DMS79 (cell line): ENCODE results near the gene ANGPTL1.
"Not testable (repeated sequence)": the region's sequence is repeated elsewhere in the genome, so short reads cannot be mapped to it uniquely, and the experiment has no call there.

Experiments
- DNase-seq: peaks from one replicate; lab custom pipeline; 2025; lab: John Stamatoyannopoulos, UW

The ANGPTL1 gene

DNA sequence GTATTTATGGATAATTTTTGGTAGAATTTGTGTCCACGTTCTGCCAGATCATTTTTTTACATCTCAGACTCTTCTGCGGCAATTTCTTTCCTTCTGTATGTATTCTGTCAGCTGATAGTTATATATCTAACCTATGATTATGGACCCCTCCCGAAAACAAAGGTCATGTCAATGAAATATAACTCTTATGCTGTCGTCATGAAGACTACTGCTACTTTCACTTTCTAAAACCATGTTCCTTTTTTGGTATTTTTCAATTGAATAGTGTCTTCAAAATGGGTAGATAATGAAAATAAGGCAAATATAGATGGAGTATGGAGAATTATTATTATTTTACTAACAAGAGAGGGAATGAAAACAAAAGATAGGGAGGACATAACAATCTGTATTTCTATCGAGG is 3.2 kb downstream of the ANGPTL1 start:
- no peak for DNase-seq

DNA sequence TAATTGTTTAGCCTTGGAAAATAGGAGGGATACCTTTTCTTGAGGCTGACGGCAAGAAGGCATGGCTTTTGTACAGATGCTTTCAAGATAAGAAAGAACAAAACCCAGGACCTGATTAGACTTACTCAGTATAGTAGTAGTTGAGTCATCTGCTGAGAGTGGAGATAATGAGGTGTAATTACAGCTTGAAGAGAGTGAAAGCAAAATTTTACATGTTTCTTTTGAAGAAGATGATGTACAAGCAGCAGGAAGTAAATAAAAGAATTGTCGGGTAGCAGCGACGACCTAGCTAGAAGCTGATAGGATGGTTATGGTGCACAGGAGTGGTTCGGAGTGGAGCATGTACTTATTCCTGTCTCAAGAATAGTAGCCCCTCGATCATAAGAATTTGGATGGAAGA is 6.6 kb downstream of the ANGPTL1 start:
- no peak for DNase-seq

DNA sequence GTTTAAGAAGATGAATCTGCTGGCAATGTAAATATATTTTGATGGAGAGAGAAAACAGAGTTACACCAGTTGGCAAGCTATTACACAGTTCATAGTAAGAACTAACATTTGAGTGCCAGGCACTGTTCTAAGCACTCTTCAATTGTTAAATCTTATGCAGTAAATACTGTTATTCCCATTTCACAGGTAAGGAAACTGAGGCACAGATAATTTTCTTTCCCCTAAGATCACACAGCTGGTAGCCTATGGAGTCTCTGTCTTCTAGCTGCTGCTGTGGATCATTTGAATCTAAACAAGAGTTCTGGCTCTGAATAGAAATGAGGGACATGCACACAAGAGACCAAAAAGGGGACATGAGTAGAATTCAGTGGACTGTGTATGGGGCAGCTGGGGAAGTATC is 8.0 kb downstream of the ANGPTL1 start:
- no peak for DNase-seq

DNA sequence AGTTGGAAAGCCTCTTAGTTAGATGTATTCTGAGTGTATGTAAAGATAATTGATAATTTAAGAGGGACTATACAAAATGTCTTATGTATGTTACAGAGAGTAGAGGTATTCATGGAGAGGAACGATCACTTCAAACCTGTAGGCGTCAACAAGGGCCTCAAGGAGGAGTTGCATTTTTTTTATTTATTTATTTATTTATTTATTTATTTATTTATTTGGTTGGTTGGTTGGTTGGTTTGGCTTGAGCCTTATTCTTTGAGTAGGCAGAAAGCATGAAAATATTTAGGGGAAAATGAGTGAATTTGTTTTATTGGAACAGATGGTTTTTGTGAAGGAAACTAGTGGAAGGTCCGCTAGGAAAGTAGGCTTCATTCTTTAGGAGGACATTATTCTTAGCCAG is 8.5 kb downstream of the ANGPTL1 start:
- no peak for DNase-seq

DNA sequence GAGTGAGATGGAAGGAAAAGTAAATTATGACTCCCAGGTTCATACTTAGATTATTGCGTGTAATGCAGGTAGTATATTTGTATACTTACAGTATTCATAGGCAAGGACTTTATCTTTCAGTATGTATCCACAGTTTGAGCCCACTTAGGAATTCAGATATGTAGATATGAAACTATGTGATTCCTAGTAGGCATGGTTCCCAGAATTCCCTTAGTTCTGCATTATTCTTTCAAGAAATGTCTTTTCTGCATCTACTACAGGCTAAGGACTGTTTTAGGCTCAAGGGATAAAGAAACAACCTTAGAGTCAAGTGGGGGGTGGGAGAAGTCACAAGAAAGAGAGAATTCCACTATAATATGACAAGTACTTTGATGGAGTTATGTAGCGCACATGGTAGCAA is 13.8 kb downstream of the ANGPTL1 start:
- no peak for DNase-seq

DNA sequence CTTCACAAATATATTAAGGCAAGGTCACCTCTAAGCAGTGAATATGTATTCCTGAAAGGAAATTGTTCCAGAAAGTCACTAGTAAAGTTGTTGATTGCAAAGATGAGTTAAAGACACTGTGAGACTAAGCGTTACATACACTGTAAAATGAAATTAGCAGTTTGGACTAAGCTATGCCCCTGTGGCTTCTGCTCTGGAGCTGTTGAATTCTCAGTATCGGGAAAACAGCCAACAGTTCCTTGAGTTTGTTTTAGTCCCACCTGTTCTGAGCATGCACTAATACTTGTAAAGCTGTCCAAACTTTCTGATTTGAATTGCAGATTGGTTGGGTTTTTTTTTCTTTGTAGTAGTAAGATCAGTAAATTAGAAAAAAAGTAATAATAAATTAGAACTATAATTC is 21.0 kb downstream of the ANGPTL1 start:
- DNase-seq: no peak

DNA sequence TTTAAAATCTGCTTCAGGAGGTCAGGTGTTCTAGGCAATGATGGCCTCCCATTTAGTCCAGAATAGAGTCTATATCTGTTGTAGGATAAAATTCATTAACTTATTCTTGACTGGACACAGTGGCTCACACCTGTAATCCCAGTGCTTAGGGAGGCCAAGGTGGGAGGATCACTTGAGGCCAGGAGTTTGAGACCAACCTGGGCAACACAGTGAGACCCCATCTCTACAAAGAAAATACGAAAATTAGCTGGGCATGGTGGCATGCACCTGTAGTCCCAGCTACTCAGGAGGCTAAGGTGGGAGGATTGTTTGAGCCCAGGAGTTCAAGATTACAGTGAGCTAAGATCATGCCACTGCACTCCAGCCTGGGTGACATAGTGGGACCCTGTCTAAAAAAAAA is 23.0 kb downstream of the ANGPTL1 start:
- DNase-seq: not testable (repeated sequence)

DNA sequence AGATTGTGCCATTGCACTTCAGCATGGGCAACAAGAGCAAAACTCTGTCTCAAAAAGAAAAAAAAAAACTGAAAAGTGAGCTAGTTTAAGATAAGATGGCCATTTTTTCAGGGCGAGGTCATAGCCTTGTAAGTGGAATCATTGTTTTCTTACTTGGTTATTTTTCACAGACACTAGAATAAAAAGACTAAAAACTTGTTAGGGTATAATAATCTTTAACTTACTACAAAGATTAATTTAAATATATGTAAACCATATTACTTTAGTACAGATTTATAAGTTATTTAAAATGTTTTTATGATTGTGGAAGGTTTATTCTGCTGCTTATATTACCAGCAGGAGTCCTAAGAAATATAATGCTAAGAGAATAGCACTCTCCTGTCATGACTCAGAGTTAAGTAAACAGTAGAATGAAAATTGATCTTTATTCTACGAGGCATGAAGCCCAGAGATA is 23.5 kb downstream of the ANGPTL1 start:
- no peak for DNase-seq

DNA sequence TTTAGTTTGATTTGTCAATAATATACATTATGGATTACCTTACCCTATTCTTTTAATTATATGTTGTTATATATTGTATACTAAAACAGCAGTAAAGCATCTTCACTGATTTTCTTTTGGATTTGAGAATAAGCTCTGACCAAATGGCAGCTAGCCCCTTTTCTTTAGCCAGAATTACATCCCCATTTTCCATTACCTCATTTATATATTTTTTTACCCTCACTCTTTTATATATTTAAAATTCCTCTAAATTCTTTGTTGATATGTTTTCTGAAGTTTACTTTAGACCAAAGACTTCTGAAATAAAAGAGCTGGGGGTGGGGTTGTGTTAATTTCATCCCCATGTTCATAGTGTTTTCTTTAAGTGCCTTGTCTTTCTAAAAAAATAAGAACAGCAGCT is 24.6 kb downstream of the ANGPTL1 start:
- no peak for DNase-seq

DNA sequence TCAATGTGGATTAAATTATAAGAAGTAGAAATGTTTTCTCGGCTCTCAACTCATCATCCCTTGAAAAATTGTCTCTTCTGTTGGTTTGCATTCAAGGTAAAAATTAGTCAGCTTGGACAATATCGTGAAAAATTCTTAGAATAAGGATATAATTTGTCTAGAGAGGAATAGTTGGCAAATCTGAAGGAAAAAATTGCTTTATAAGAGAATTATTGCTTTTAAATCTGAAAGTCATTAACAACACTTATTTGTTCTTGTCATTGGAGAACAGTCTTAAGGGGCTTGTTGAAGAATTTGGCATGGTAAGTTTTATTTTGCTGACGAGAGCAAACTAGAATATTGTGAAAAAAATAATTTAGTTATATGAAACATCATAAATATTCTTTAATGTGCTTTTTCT is 26.4 kb downstream of the ANGPTL1 start:
- DNase-seq: no peak

DNA sequence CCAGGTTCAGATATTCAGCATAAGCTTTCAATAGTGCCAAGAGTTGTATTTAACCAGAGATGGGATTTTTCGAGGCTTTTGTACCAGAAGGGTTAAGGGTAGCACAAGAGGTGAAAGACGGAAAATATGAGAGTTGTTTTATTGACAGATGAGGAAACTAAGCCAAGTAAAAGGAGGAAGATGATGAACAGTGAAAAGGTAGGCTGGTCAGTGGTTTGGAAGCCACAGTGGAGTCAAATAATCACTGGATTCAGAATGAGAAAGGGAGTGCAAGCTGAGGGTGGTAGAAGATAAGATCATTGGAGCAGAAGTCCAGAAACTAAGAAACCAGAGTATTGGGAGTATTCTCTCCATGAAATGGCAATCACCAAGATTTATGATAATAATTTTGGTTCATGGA is 45.7 kb downstream of the ANGPTL1 start:
- DNase-seq: no peak

DNA sequence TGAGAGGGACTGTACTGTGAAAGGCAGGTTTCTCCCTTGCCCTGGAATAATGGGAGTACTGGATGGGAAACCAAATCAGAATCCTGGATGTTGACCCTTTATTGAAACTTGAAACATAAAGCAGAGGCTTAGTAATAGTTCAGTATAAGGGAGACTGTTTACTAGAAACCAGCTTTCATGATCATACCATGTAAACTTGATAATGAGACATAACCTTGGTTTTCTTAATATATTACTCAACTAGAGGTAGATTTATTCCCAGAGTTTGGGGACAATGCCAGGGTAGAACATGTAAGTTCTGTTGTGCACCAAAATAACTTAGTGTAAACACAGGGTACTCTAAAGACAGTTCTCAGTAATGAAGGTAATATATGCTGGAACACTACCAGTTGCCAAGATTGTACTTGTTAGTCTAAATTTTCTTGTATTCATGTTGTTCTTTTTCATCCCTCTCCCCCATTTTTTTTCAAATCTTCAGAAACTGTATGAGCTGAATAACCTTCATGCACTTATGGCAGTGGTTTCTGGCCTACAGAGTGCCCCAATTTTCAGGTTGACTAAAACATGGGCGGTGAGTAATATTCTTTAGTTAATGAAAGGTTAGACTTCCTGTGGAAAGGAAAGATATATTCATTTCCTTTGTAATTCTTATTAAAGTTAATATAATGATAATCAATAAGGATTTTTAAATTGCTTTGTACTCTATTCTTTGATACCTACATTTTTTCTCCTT is 49.6 kb downstream of the ANGPTL1 start:
- no peak for DNase-seq

DNA sequence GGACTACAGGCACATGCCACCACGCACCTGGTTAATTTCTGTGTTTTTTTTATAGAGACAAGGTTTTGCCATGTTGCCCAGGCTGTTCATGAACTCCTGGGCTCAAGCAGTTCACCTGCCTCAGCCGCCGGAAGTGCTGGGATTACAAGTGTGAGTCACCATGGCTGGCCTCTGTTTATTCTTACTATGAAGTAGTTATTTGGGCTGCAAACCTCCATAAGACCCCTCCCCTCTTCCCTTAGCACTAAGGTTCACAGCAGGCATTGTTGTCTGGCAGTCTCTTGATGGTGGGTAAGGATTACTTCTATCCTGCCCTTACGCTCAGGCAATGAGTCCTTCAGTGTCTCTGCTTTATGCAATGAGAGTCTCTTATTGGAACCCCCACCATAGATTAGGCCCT is 51.8 kb downstream of the ANGPTL1 start:
- DNase-seq: no peak

DNA sequence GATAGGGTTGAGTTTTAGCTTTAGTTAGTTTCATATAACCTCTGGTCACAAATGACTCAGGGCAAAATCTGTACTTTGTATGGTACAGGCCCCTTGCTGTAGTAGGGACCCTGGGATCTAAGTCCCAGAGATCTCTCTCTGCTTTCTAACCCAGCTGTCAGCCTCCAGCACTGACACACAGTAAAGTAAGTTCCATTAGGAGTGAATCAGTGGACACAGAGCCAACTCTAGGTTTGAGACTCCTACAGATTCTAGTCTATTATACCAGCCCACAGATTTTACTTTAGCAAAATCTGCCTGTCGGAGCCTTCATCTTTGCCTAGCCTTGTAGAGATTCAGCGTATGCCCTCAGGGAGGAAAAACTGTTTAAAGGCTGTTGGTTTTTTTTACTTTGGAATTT is 52.5 kb downstream of the ANGPTL1 start:
- no peak for DNase-seq

DNA sequence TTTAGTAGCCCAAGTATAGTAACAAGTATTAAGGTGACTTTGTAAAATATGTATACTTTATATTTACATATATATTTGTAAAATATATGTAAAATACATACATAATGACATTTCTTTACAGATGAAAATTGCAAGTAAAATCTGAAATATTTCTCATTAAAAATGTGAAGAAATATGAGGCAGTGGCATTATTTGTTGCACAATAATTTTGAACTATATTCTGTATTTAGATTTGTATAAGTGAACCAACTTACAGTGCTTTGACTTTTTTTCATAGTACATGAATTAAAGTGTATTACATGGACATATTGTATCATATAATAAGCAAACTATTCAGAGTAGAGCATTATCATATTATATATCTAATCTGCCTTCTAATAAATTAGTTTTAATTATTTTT is 60.3 kb downstream of the ANGPTL1 start:
- no peak for DNase-seq

DNA sequence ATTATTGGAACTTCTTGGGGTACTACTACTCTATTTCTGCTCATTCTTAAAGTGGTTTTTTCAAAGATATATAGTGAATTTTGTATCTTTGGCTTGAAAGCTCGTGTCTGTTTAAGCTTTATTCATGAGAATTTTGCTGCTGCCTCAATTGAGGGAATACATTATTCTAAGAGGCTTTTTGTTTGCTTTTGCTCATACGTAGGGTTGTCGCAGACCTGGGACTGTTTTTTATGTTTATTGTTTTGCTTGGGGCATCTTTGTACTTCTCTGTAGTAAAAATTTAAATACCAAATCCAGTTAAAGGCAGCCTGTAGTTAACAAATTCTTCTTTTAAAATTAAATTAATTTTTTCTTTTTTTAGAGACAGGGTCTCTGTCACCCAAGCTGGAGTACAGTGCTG is 62.3 kb downstream of the ANGPTL1 start:
- DNase-seq: no peak

DNA sequence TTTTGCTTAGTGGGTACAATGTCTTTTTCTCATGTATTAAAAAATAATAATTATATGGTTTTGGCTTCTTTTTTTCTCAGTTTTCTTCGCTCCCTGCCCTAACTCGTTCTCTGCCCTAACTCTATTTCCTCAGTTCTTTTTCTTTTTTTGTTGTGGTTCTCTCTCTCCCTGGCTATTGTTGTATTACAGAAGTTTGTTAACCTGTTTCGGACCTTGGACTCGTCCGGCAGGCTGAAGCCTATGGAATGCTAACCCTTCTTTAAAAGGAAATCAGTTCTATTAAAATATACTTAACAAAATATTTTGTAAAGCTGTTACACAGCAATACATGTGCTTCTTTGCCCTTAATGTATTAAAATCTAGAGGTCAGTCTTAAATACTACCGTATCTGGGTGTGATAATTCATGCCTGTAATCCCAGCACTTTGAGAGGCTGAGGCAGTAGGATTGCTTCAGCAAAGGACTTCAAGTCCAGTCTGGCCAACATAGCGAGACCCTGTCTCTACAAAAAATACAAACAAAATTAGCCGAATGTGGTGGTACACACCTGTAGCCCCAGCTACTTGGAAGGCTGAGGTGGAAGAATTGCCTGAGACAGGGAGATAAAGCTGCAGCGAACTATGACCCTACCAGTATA is 64.1 kb downstream of the ANGPTL1 start:
- DNase-seq: no peak

DNA sequence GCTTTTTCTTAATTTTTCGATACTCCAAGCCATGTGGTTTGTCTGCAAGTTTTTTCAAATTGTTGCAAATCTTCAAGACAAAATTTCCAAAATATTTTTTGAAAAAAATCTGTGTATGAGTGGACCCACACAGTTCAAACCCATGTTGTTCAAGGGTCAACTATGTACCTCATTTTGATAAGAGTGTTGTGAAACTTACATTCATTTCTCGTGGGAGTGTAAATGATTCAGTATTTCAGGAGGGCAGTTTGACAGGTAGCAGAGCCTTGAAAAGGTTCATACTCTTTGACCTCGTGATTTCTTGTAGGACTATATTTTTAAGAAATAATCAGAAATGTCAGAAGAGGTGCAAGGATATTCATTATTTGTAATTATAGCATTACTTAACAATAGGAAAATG is 68.0 kb downstream of the ANGPTL1 start:
- DNase-seq: no peak
